Retinal pigment epithelial cell (primary cell): ENCODE measurements around the gene RNASE2.

Experiments used
- DNase-seq: peaks from one replicate; pipeline ENCODE4 v3.0.0-alpha.2; 2010; ENCODE audit warnings: low read depth
- H3K4me3 ChIP-seq: 2 replicates; pipeline ENCODE4 v1.5.1; 2011; ENCODE audit warnings: mild to moderate bottlenecking, low read length, control low read depth, moderate library complexity
- TF ChIP-seq, protein P1 (sequence below): conservative IDR thresholded peaks from 2 replicates; pipeline ENCODE4 v1.5.1; 2011; ENCODE audit warnings: low read depth, low read length, control low read depth, inconsistent platforms

RNASE2 gene

DNA sequence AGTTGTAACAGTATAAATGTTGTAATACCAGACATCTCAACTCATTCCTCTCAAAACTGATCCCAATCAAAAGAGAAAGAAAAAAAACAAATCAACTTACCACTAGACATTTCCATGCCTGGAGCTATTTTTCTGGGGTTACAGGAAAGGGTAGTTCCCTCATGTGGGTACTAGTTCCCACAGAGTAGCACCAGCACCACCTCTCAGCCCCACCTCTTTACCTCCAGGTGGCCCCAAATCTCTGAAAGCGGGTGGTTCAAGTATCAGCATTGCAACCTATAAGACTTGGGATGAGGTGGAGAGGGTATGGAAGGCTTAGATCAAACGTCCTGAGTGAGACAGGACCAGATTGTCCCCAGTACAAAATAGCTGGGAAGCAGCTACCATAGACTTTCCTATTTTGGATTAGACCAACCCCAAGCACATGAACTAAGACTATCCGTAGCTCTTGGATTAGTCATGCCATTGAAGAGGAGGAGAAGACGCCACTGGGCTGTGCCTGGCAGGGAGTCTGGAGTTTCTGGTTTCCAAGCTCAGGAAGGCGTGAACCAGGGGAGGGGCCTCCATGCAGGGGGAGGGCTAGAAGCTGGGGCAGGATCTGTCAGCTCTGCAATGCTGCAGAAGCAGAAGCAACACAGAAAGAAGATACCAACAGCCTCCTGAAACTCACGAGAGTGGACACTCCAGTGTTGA is 43.5 kb downstream of the RNASE2 start, which contains the start of gene SLC39A2:
Gene SLC39A2, plus strand, starts transcription at position 620 of the 693 bp plus-strand sequence. CDS start 154 bp downstream, outside the sequence.
- TF ChIP-seq, protein P1, sequence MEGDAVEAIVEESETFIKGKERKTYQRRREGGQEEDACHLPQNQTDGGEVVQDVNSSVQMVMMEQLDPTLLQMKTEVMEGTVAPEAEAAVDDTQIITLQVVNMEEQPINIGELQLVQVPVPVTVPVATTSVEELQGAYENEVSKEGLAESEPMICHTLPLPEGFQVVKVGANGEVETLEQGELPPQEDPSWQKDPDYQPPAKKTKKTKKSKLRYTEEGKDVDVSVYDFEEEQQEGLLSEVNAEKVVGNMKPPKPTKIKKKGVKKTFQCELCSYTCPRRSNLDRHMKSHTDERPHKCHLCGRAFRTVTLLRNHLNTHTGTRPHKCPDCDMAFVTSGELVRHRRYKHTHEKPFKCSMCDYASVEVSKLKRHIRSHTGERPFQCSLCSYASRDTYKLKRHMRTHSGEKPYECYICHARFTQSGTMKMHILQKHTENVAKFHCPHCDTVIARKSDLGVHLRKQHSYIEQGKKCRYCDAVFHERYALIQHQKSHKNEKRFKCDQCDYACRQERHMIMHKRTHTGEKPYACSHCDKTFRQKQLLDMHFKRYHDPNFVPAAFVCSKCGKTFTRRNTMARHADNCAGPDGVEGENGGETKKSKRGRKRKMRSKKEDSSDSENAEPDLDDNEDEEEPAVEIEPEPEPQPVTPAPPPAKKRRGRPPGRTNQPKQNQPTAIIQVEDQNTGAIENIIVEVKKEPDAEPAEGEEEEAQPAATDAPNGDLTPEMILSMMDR, result no peak

DNA sequence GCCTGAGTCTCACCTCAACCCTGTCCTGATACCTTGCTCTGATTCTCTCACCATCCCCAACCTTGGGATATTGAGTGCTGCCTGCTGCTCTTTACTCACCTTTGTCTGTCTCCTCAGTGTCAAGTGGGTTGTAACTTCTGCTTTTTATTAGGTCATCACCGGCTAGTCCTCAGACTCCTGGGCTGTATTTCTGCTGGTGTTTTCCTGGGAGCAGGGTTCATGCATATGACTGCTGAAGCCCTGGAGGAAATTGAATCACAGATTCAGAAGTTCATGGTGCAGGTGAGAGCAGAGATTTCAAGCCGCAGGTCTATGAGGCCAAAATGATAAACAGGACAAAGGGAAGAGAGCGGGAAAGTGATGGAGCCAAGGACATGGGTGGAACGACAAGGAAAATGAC is 44.3 kb downstream of the RNASE2 start:
- DNase-seq, result no peak
- no peak overlapping the region for H3K4me3 ChIP-seq
- TF ChIP-seq, protein P1, result no peak

More for the DNA sequence above, 43.5 kb downstream of the RNASE2 start, which contains the start of gene SLC39A2:
- no peak for DNase-seq
- H3K4me3 ChIP-seq, result no peak within 1 kb of the TSS

DNA sequence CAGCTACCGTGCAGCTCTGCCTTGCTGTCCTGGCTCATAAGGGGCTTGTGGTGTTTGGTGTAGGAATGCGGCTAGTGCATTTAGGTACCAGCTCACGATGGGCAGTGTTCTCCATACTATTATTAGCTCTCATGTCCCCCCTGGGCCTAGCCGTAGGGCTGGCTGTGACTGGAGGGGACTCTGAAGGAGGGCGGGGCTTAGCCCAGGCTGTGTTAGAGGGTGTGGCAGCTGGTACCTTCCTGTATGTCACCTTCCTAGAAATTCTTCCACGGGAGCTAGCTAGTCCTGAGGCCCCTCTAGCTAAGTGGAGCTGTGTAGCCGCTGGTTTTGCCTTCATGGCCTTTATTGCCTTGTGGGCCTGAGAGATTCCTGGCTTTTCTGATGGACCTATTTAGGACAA is 45.9 kb downstream of the RNASE2 start:
- no peak overlapping the region for H3K4me3 ChIP-seq
- no peak for DNase-seq
- TF ChIP-seq, protein P1, result no peak

DNA sequence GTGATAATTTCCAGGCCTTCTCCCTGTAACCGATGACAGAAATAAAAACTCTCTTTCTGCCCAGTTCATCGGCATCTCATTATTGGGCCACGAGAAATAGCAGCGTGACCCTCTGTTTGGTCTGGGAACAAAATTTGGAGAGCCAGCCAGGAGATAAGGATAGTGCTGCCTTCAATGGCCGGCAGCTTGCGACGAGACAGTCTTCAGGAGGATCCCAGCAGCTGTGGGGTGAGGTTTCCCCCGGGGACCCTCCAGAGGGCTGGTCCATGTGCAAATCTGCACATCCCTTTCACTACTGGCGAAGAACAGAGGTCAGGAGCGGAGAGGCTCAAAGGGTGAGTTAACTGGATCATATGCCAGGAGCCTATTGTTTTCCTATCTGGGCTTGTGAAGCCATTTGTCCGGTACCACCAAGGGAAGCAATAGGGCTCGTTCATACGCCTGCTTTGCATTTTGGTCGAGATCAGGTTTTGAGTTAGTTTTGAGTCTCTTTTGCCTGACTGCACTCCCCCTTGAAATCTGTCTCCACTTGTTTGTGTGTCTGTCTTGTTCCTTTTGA is 48.6 kb downstream of the RNASE2 start:
- TF ChIP-seq, protein P1, result no peak
- no peak for DNase-seq

More for the DNA sequence above, 48.6 kb downstream of the RNASE2 start:
- no peak overlapping the region for H3K4me3 ChIP-seq
